B cell (primary cell): ENCODE measurements around the gene ATXN2L. TPM values are rescaled to one million over a fixed set of nuclear protein-coding genes. Genes with fewer than 3 reads are reported as not detected.
A peak's percentile ranks its signal among the peaks of the same experiment; 100 is the strongest.

Source experiments
- ATAC-seq: fragments of 200-7000 bp; cut with Tn5 transposase; one replicate; pipeline ENCODE4 v1.10.0; 2021; ENCODE audit warnings: low read depth, mild to moderate bottlenecking, moderate number of reproducible peaks, moderate library complexity
- CTCF ChIA-PET: fragments of 350-600 bp; sonication (Branson Sonifier 250); formaldehyde crosslinking; loops from one replicate; lab custom pipeline; 2021; ENCODE audit warnings: antibody characterized with exemption, inconsistent platforms; lab: Charles Lee
- POLR2A ChIA-PET: fragments of 350-600 bp; sonication (Branson Sonifier 250); formaldehyde crosslinking; loops from one replicate; lab custom pipeline; 2021; ENCODE audit warnings: antibody characterized with exemption; lab: Charles Lee
- DNase-seq: peaks from one replicate; pipeline ENCODE4 v3.0.0; 2013
- H2AFZ ChIP-seq: 2 replicates; pipeline ENCODE4 v1.6.1; 2012; ENCODE audit warnings: mild to moderate bottlenecking, low read depth, low read length; ENCODE audit not compliant: insufficient read depth, poor library complexity, severe bottlenecking
- H3K27ac ChIP-seq, 2 donors: 1 replicate in 1 of 2; 2 replicates in 1 of 2; pipeline ENCODE4 v1.5.1; 2012 to 2013; ENCODE audit warnings: low read length in 2 of 2, mild to moderate bottlenecking in 2 of 2, moderate library complexity in 1 of 2
- H3K27me3 ChIP-seq, 4 experiments: fragments of 200-600 bp in 1 of 4; sonication (generic) in 1 of 4; replicated peaks in 1 of 4; 1 replicate in 2 of 4; 2 replicates in 2 of 4; pipeline versions ENCODE4 v1.6.1 to v1.7.0; 2013 to 2016; ENCODE audit warnings: low read length in 3 of 4, mild to moderate bottlenecking in 2 of 4, mixed read lengths in 1 of 4, moderate library complexity in 1 of 4; ENCODE audit not compliant: insufficient read depth in 4 of 4, control insufficient read depth in 3 of 4; ENCODE audit errors: control extremely low read depth in 1 of 4
- H3K36me3 ChIP-seq, 2 experiments: replicated peaks in 1 of 2; 1 replicate in 1 of 2; 2 replicates in 1 of 2; pipeline versions ENCODE4 v1.6.1 to v1.7.1; 2013; ENCODE audit warnings: low read length in 1 of 2; ENCODE audit not compliant: insufficient read depth in 2 of 2, control insufficient read depth in 1 of 2; ENCODE audit errors: control extremely low read depth in 1 of 2, extremely low read depth in 1 of 2
- H3K4me1 ChIP-seq, 2 donors: fragments of 200-600 bp in 1 of 2; sonication (generic) in 1 of 2; 1 replicate in 1 of 2; 2 replicates in 1 of 2; pipeline versions ENCODE4 v1.5.1 to v1.6.1; 2013 to 2017; ENCODE audit warnings: low read length in 2 of 2; ENCODE audit not compliant: control insufficient read depth in 2 of 2, insufficient read depth in 2 of 2
- H3K4me2 ChIP-seq: replicated peaks from 2 replicates; pipeline ENCODE3; 2012; ENCODE audit warnings: mild to moderate bottlenecking, low read depth, low read length; ENCODE audit not compliant: poor library complexity, severe bottlenecking
- H3K4me3 ChIP-seq, 5 experiments: fragments of 200-600 bp in 1 of 5; sonication (generic) in 1 of 5; 1 replicate in 3 of 5; 2 replicates in 2 of 5; pipeline versions ENCODE4 v1.5.1 to v1.7.0; 2011 to 2016; ENCODE audit warnings: low read length in 4 of 5, mild to moderate bottlenecking in 4 of 5, low read depth in 2 of 5, control low read depth in 1 of 5, moderate library complexity in 1 of 5; ENCODE audit not compliant: insufficient read depth in 1 of 5; ENCODE audit errors: control extremely low read depth in 1 of 5, extremely low read depth in 1 of 5
- H3K79me2 ChIP-seq: fragments of 200-600 bp; sonication (generic); one replicate; pipeline ENCODE4 v1.6.0; 2016; ENCODE audit warnings: low read length; ENCODE audit not compliant: control insufficient read depth, insufficient read depth
- H3K9ac ChIP-seq: fragments of 200-600 bp; sonication (generic); 2 replicates; pipeline ENCODE4 v1.6.1; 2017; ENCODE audit warnings: mild to moderate bottlenecking, low read length, moderate library complexity
- H3K9me3 ChIP-seq, 3 donors: one replicate each; pipeline versions ENCODE4 v1.6.1 to v1.7.1; 2013; ENCODE audit warnings: low read length in 2 of 3; ENCODE audit not compliant: control insufficient read depth in 2 of 3, insufficient read depth in 1 of 3; ENCODE audit errors: control extremely low read depth in 1 of 3
- H4K20me1 ChIP-seq: 2 replicates; pipeline ENCODE4 v1.6.0; 2012; ENCODE audit warnings: mild to moderate bottlenecking, low read length; ENCODE audit not compliant: insufficient read depth, control insufficient read depth, poor library complexity, severe bottlenecking
- H3K27ac Mint-ChIP-seq: one replicate; pipeline ENCODE4 v1.8.0; 2021; ENCODE audit warnings: mixed read lengths
- H3K27me3 Mint-ChIP-seq: one replicate; pipeline ENCODE4 v1.8.0; 2021; ENCODE audit warnings: mixed read lengths
- H3K4me1 Mint-ChIP-seq: one replicate; pipeline ENCODE4 v1.8.0; 2021; ENCODE audit warnings: mixed read lengths
- H3K4me3 Mint-ChIP-seq: one replicate; pipeline ENCODE4 v1.8.0; 2021; ENCODE audit warnings: mixed read lengths
- H3K9me3 Mint-ChIP-seq: one replicate; pipeline ENCODE4 v1.8.0; 2022; ENCODE audit warnings: mixed read lengths; ENCODE audit not compliant: insufficient read depth
- CTCF ChIP-seq: fragments of 200-600 bp; IDR thresholded peaks from one replicate; pipeline ENCODE4 v1.8.0; 2022; ENCODE audit warnings: antibody characterized with exemption, mild to moderate bottlenecking
- EZH2 ChIP-seq: IDR thresholded peaks from 2 replicates; pipeline ENCODE4 v1.6.1; 2012; ENCODE audit warnings: borderline replicate concordance, low read depth, mild to moderate bottlenecking, moderate library complexity, low read length; ENCODE audit not compliant: insufficient read depth, poor library complexity, severe bottlenecking
- whole genome bisulfite sequencing: methylation state at CpG from one replicate; pipeline ENCODE4 v1.1.5; 2013; ENCODE audit warnings: missing lambda C conversion rate; ENCODE audit not compliant: insufficient coverage; 5-methylcytosine and 5-hydroxymethylcytosine counted together
- intact Hi-C: fragments of 100-400 bp; cut with micrococcal nuclease; formaldehyde crosslinking; loops from one replicate; pipeline ENCODE4 v1.10.0; 2022
- polyA plus RNA-seq: library from polyadenylated mRNA; depleted of rRNA; stranded (reverse); fragments of >200 nt; gene quantifications from 2 replicates; pipeline ENCODE4 v1.2.3, GENCODE V29; 2012
- total RNA-seq, 2 donors: library from RNA; stranded (reverse); fragments of 120-200 nt in 1 of 2; gene quantifications; 1 replicate in 1 of 2; 2 replicates in 1 of 2; pipeline versions ENCODE4 v1.2.3 to v1.2.4, GENCODE V29; 2013 to 2022

ATXN2L gene
- total and polyA plus RNA-seq, 2 donors (not counting 1 experiment from before 2014, with no cell fraction given), result 157 to 289 TPM

- intact Hi-C loops, result no loop called here
- no peak for DNase-seq
- no peak overlapping the region for H3K9ac ChIP-seq
- no peaks in the 10 kb centered on the region for H3K9me3 ChIP-seq
- H3K4me1 ChIP-seq, result peaks cover 5 to 25% of the 10 kb centered on the region in 2 donors
- no peak overlapping the region for H3K27ac ChIP-seq
- H4K20me1 ChIP-seq, result peaks cover 28% of the 10 kb centered on the region
- H3K4me2 ChIP-seq, result no peak overlapping the region
- POLR2A ChIA-PET, result interaction anchor here (2.9 to 5.1 kb wide), 2 partner anchors 19 to 79 kb away, joined by 23 to 56 read pairs; partner anchors contain the start of gene TUFM
- no peak overlapping the region for H3K27ac Mint-ChIP-seq
- H3K27me3 Mint-ChIP-seq, result no peaks in the 10 kb centered on the region
- no peaks in the 10 kb centered on the region for H3K9me3 Mint-ChIP-seq
- peaks cover 28% of the 10 kb centered on the region for H3K4me1 Mint-ChIP-seq
- no peak overlapping the region for H3K4me3 ChIP-seq
- peaks cover 2 to 29% of the 10 kb centered on the region in 2 experiments for H3K36me3 ChIP-seq
- peak overlapping the region; percentile 16 for H3K4me3 Mint-ChIP-seq
- ATAC-seq, result no peak
- no peak for TF ChIP-seq CTCF
- no peak for TF ChIP-seq EZH2
- 92% methylated on average over 24 of the region's 32 CpGs for WGBS
- H2AFZ ChIP-seq, result no peak overlapping the region
- CTCF ChIA-PET, result interaction anchor here (2.8 to 5.1 kb wide), 3 partner anchors 8 to 80 kb away, joined by 14 to 70 read pairs (median 41); partner anchors contain the start of gene TUFM
- no peaks in the 10 kb centered on the region for H3K27me3 ChIP-seq
- peaks cover 4% of the 10 kb centered on the region for H3K79me2 ChIP-seq
Observed at GRCh38 chr16:28865722-28866453, 43.1 kb downstream of the ATXN2L start.

DNA sequence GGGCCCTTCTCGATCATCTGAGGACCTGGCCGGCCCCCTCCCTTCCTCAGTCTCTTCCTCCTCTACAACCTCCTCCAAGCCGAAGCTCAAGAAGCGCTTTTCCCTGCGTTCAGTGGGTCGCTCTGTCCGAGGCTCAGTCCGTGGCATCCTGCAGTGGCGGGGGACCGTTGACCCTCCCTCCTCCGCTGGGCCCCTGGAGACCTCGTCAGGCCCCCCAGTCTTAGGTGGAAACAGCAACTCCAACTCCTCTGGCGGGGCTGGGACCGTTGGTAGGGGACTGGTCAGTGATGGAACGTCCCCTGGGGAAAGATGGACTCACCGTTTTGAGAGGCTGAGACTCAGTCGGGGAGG lies 43.6 kb downstream of the ATXN2L start:
- no peak overlapping the region for H3K4me2 ChIP-seq
- DNase-seq (no peak), ATAC-seq (no peak)
- CTCF ChIA-PET, result no interaction called here
- TF ChIP-seq CTCF, result no peak
- POLR2A ChIA-PET, result interaction anchor here (0.5 to 5.1 kb wide), 2 partner anchors 19 to 43 kb away, joined by 7 to 56 read pairs; partner anchors contain the start of gene TUFM
- peaks cover 2 to 29% of the 10 kb centered on the region in 2 experiments for H3K36me3 ChIP-seq
- H3K9me3 Mint-ChIP-seq, result no peaks in the 10 kb centered on the region
- H3K27ac Mint-ChIP-seq, result no peak overlapping the region
- no peaks in the 10 kb centered on the region for H3K27me3 ChIP-seq
- no peak overlapping the region for H3K4me3 ChIP-seq
- H3K27me3 Mint-ChIP-seq, result no peaks in the 10 kb centered on the region
- 98% methylated on average over 14 of the region's 17 CpGs for WGBS
- H3K4me1 Mint-ChIP-seq, result peaks cover 28% of the 10 kb centered on the region
- H3K27ac ChIP-seq, result no peak overlapping the region
- no peak overlapping the region for H3K4me3 Mint-ChIP-seq
- no peaks in the 10 kb centered on the region for H3K9me3 ChIP-seq
- intact Hi-C loops, result no loop called here
- peaks cover 28% of the 10 kb centered on the region for H4K20me1 ChIP-seq
- H3K79me2 ChIP-seq, result peaks cover 4% of the 10 kb centered on the region
- no peak overlapping the region for H2AFZ ChIP-seq
- peaks cover 5 to 25% of the 10 kb centered on the region in 2 donors for H3K4me1 ChIP-seq
- H3K9ac ChIP-seq, result no peak overlapping the region
